ENCODE measurements around the gene GNAQ. TPM values are rescaled to one million over a fixed set of nuclear protein-coding genes. Genes with fewer than 3 reads are reported as not detected.

Gene GNAQ
- total RNA-seq, 1 experiment from 2014 or later = 28.7 TPM

DNA sequence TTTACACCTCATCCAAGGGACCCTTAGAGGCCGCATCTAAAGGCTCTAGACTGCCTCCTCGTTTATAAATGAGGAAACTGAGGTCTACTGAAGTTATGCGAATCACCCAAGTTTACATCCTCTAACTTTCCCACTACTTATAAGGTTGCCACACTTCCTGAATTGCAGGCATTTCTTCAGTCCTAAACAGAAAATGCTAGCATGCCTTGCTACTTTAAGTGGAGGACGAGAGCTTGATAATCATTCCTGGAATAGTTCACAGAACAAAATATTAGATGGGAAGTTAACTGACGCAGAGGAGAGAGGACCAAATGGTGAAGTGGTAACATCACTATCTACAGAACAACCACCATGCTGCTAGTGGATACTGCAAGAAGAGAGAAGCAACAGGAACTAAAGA lies 85.8 kb downstream of the GNAQ start:
- no peak for ATAC-seq
- Histone ChIP-seq H3K9ac (ENCODE audit: low read length) (no peak overlapping the region), H3K9me2 (ENCODE audit: insufficient read depth) (no peaks in the 10 kb centered on the region), H3K4me2 (ENCODE audit: low read length) (no peak overlapping the region), H3K9me3 (ENCODE audit: control insufficient read depth in 1 of 2, insufficient read depth in 1 of 2, low read depth in 1 of 2, low read length in 2 of 2) (no peaks in the 10 kb centered on the region), H4K20me1 (ENCODE audit: insufficient read depth) (no peaks in the 10 kb centered on the region; the same call in 1 of the 2 replicates), H3K4me1 (ENCODE audit: control insufficient read depth in 1 of 2, insufficient read depth in 2 of 2, low read length in 2 of 2) (no peaks in the 10 kb centered on the region), H3K79me2 (ENCODE audit: insufficient read depth, low read length) (no peaks in the 10 kb centered on the region; the same call in 1 of the 2 replicates), H3K27ac (ENCODE audit: low read depth, low read length) (no peak overlapping the region), H2AFZ (ENCODE audit: low read depth, low read length, poor library complexity, severe bottlenecking) (no peak overlapping the region), H3K27me3 (ENCODE audit: insufficient read depth, low read length) (no peaks in the 10 kb centered on the region), H3K4me3 (replicated peaks in 1 of 2; ENCODE audit: low read depth in 1 of 2, low read length in 2 of 2) (no peak overlapping the region), H3K36me3 (ENCODE audit: control insufficient read depth in 1 of 2, insufficient read depth in 2 of 2, low read length in 2 of 2) (no peaks in the 10 kb centered on the region)
- POLR2A ChIA-PET = no interaction called here
- TF ChIP-seq POLR2A (IDR thresholded peaks at IDR 0.05; ENCODE audit: borderline replicate concordance, extremely low read depth, insufficient read depth, insufficient read length) = no peak
- TF ChIP-seq SP1 (IDR thresholded peaks at IDR 0.05; ENCODE audit: low read depth) = no peak
- intact Hi-C loops (cut with micrococcal nuclease) = no loop called here
- BruUV-seq (replicated peaks) = no TSS peak
- no peak for DNase-seq (ENCODE audit: low read depth, low spot score)
- RAD21 ChIA-PET (ENCODE audit: low non-redundant PET in 1 of 2, low total read pairs in 2 of 2, uncharacterized antibody in 2 of 2, unreplicated experiment in 2 of 2) = no interaction called here
- CTCF ChIA-PET = no interaction called here

DNA sequence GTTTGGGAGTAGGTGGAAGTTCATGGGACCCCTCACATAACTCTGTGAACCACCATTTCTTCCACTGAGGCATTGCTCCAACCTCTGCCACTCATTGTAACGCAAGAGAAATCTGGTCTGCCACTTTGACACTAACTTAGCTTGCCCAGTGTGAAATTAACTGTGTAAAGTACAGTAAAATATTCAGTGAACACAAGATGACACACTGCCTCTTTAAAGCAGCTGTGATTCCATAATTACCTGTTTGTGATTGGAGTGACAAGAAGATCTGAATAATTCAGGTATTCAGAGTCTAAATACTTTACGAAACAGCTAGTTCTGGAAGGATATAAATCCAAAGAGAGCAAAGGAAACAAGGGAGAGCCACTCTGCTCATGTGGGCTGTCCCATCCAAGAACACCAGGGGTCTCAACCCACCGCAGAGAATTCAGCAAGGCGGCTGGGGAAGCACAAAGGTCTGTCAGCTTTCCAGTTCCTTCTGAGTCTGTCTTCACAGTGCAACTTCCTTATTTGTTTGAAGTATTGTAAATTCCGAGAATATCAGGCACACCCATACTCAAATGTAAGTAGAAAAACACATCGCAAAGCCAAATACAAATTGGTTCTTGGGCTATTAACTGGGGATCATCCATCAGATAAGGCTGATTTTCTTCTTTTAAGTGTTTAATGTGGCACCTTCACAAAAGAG lies 86.9 kb downstream of the GNAQ start:
- H3K9me2 ChIP-seq (ENCODE audit: insufficient read depth) = no peaks in the 10 kb centered on the region
- H3K27ac ChIP-seq (ENCODE audit: low read depth, low read length) = no peak overlapping the region
- ChIA-PET CTCF (no interaction called here), POLR2A (no interaction called here), RAD21 (ENCODE audit: low non-redundant PET in 1 of 2, low total read pairs in 2 of 2, uncharacterized antibody in 2 of 2, unreplicated experiment in 2 of 2) (no interaction called here)
- no peak overlapping the region for H3K9ac ChIP-seq (ENCODE audit: low read length)
- no peaks in the 10 kb centered on the region; the same call in 1 of the 2 replicates for H3K79me2 ChIP-seq (ENCODE audit: insufficient read depth, low read length)
- no peaks in the 10 kb centered on the region; the same call in 1 of the 2 replicates for H4K20me1 ChIP-seq (ENCODE audit: insufficient read depth)
- no peak for ATAC-seq
- H3K4me2 ChIP-seq (ENCODE audit: low read length) = no peak overlapping the region
- no peaks in the 10 kb centered on the region for H3K36me3 ChIP-seq (ENCODE audit: control insufficient read depth in 1 of 2, insufficient read depth in 2 of 2, low read length in 2 of 2)
- intact Hi-C loops (cut with micrococcal nuclease) = no loop called here
- no peak overlapping the region for H2AFZ ChIP-seq (ENCODE audit: low read depth, low read length, poor library complexity, severe bottlenecking)
- no peak overlapping the region for H3K4me3 ChIP-seq (replicated peaks in 1 of 2; ENCODE audit: low read depth in 1 of 2, low read length in 2 of 2)
- H3K27me3 ChIP-seq (ENCODE audit: insufficient read depth, low read length) = no peaks in the 10 kb centered on the region
- no peaks in the 10 kb centered on the region for H3K9me3 ChIP-seq (ENCODE audit: control insufficient read depth in 1 of 2, insufficient read depth in 1 of 2, low read depth in 1 of 2, low read length in 2 of 2)
- BruUV-seq (replicated peaks) = no TSS peak
- H3K4me1 ChIP-seq (ENCODE audit: control insufficient read depth in 1 of 2, insufficient read depth in 2 of 2, low read length in 2 of 2) = no peaks in the 10 kb centered on the region
- no peak for DNase-seq (ENCODE audit: low read depth, low spot score)
- TF ChIP-seq EZH2 (IDR thresholded peaks at IDR 0.05) (no peak), EZH2phosphoT487 (IDR thresholded peaks at IDR 0.05; ENCODE audit: borderline replicate concordance) (no peak), RAD21 (IDR thresholded peaks at IDR 0.05; ENCODE audit: low read depth) (no peak), JUND (IDR thresholded peaks at IDR 0.05) (no peak), ZNF274 (IDR thresholded peaks at IDR 0.05; ENCODE audit: low read depth, low read length) (no peak), SP1 (IDR thresholded peaks at IDR 0.05; ENCODE audit: low read depth) (no peak), POLR2AphosphoS5 (IDR thresholded peaks at IDR 0.05; ENCODE audit: low read depth, low read length) (no peak), SIN3A (IDR thresholded peaks at IDR 0.05; ENCODE audit: low read depth) (no peak), POLR2A (IDR thresholded peaks at IDR 0.05; ENCODE audit: borderline replicate concordance, extremely low read depth, insufficient read depth, insufficient read length) (no peak), CBX3 (IDR thresholded peaks at IDR 0.05; ENCODE audit: low read depth) (no peak)
- TF ChIP-seq, protein P1, sequence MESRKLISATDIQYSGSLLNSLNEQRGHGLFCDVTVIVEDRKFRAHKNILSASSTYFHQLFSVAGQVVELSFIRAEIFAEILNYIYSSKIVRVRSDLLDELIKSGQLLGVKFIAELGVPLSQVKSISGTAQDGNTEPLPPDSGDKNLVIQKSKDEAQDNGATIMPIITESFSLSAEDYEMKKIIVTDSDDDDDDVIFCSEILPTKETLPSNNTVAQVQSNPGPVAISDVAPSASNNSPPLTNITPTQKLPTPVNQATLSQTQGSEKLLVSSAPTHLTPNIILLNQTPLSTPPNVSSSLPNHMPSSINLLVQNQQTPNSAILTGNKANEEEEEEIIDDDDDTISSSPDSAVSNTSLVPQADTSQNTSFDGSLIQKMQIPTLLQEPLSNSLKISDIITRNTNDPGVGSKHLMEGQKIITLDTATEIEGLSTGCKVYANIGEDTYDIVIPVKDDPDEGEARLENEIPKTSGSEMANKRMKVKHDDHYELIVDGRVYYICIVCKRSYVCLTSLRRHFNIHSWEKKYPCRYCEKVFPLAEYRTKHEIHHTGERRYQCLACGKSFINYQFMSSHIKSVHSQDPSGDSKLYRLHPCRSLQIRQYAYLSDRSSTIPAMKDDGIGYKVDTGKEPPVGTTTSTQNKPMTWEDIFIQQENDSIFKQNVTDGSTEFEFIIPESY (IDR thresholded peaks at IDR 0.05; ENCODE audit: extremely low read depth, insufficient replicate concordance, low read length) = no peak
- TF ChIP-seq, protein P2, sequence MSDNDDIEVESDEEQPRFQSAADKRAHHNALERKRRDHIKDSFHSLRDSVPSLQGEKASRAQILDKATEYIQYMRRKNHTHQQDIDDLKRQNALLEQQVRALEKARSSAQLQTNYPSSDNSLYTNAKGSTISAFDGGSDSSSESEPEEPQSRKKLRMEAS (IDR thresholded peaks at IDR 0.05) = no peak
- TF ChIP-seq, protein P3, sequence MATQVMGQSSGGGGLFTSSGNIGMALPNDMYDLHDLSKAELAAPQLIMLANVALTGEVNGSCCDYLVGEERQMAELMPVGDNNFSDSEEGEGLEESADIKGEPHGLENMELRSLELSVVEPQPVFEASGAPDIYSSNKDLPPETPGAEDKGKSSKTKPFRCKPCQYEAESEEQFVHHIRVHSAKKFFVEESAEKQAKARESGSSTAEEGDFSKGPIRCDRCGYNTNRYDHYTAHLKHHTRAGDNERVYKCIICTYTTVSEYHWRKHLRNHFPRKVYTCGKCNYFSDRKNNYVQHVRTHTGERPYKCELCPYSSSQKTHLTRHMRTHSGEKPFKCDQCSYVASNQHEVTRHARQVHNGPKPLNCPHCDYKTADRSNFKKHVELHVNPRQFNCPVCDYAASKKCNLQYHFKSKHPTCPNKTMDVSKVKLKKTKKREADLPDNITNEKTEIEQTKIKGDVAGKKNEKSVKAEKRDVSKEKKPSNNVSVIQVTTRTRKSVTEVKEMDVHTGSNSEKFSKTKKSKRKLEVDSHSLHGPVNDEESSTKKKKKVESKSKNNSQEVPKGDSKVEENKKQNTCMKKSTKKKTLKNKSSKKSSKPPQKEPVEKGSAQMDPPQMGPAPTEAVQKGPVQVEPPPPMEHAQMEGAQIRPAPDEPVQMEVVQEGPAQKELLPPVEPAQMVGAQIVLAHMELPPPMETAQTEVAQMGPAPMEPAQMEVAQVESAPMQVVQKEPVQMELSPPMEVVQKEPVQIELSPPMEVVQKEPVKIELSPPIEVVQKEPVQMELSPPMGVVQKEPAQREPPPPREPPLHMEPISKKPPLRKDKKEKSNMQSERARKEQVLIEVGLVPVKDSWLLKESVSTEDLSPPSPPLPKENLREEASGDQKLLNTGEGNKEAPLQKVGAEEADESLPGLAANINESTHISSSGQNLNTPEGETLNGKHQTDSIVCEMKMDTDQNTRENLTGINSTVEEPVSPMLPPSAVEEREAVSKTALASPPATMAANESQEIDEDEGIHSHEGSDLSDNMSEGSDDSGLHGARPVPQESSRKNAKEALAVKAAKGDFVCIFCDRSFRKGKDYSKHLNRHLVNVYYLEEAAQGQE (IDR thresholded peaks at IDR 0.05; ENCODE audit: low read depth) = no peak
